BJ (cell line): Measurements from ENCODE around the gene SLC25A33. TPM values are rescaled to one million over a fixed set of nuclear protein-coding genes. Genes with fewer than 3 reads are reported as not detected.
"Not testable (repeated sequence)": the region's sequence is repeated elsewhere in the genome, so short reads cannot be mapped to it uniquely, and the experiment has no call there.

Source experiments
- CTCF ChIA-PET: fragments of 350-600 bp; formaldehyde crosslinking; extraction: SDS; loops from one replicate; lab custom pipeline; 2021; ENCODE audit warnings: antibody characterized with exemption, inconsistent platforms; lab: Yijun Ruan, JAX
- POLR2A ChIA-PET: fragments of 300-600 bp; sonication (Branson Sonifier 250); formaldehyde crosslinking; extraction: SDS; loops from one replicate; lab custom pipeline; 2021; ENCODE audit warnings: antibody characterized with exemption; lab: Charles Lee
- DNase-seq: peaks from one replicate; pipeline ENCODE4 v3.0.0-alpha.2; 2011; ENCODE audit warnings: low read depth
- H3K27me3 ChIP-seq: 2 replicates; pipeline ENCODE4 v1.6.0; 2011; ENCODE audit warnings: low read length; ENCODE audit not compliant: control insufficient read depth, insufficient read depth
- H3K36me3 ChIP-seq: 2 replicates; pipeline ENCODE4 v1.5.1; 2011; ENCODE audit warnings: low read length; ENCODE audit not compliant: control insufficient read depth, insufficient read depth
- H3K4me3 ChIP-seq: 2 replicates; pipeline ENCODE4 v1.5.1; 2011; ENCODE audit warnings: low read depth, mild to moderate bottlenecking, control low read depth, low read length
- polyA plus RNA-seq: library from polyadenylated mRNA; depleted of rRNA; stranded (reverse); fragments of >200 nt; gene quantifications from 2 replicates; pipeline ENCODE4 v1.2.3, GENCODE V29; 2011
- TF ChIP-seq, protein P1 (sequence below): IDR thresholded peaks from 2 replicates; pipeline ENCODE4 v1.5.1; 2011; ENCODE audit warnings: low read depth, mild to moderate bottlenecking, control low read depth, inconsistent platforms, low read length, moderate library complexity; ENCODE audit not compliant: insufficient read depth

SLC25A33 gene
- polyA plus RNA-seq, 1 experiment: 2.7 TPM

- DNase-seq: no peak
- CTCF ChIA-PET: interaction anchor here (1.2 kb wide), 1 partner anchor 31 kb away, joined by 3 read pairs; no protein-coding TSS in a partner anchor
- Histone ChIP-seq H3K4me3 (no peak overlapping the region), H3K36me3 (no peaks in the 10 kb centered on the region), H3K27me3 (peaks cover 3% of the 10 kb centered on the region; the same call in 1 of the 2 replicates)
- POLR2A ChIA-PET: no interaction called here
- TF ChIP-seq, protein P1, sequence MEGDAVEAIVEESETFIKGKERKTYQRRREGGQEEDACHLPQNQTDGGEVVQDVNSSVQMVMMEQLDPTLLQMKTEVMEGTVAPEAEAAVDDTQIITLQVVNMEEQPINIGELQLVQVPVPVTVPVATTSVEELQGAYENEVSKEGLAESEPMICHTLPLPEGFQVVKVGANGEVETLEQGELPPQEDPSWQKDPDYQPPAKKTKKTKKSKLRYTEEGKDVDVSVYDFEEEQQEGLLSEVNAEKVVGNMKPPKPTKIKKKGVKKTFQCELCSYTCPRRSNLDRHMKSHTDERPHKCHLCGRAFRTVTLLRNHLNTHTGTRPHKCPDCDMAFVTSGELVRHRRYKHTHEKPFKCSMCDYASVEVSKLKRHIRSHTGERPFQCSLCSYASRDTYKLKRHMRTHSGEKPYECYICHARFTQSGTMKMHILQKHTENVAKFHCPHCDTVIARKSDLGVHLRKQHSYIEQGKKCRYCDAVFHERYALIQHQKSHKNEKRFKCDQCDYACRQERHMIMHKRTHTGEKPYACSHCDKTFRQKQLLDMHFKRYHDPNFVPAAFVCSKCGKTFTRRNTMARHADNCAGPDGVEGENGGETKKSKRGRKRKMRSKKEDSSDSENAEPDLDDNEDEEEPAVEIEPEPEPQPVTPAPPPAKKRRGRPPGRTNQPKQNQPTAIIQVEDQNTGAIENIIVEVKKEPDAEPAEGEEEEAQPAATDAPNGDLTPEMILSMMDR: no peak
These were observed 81.8 kb downstream of the SLC25A33 start for GRCh38 chr1:9621032-9621431.

GRCh38 chr1:9624081-9624480 is 84.8 kb downstream of the SLC25A33 start:
- CTCF ChIA-PET: interaction anchor here (0.6 to 4.4 kb wide), 2 partner anchors 8 to 71 kb away, joined by 3 to 27 read pairs; no protein-coding TSS in a partner anchor
- TF ChIP-seq, protein P1: no peak
- Histone ChIP-seq H3K36me3 (no peaks in the 10 kb centered on the region), H3K27me3 (no peaks in the 10 kb centered on the region), H3K4me3 (no peak overlapping the region)
- POLR2A ChIA-PET: interaction anchor here (0.6 kb wide), 1 partner anchor 56 kb away, joined by 3 read pairs; no protein-coding TSS in a partner anchor
- DNase-seq: no peak

GRCh38 chr1:9625030-9625429 is 85.8 kb downstream of the SLC25A33 start:
- CTCF ChIA-PET: interaction anchor here (0.7 to 4.6 kb wide), 3 partner anchors 9 to 244 kb away, joined by 3 to 50 read pairs (median 27); no protein-coding TSS in a partner anchor
- H3K36me3 ChIP-seq, POLR2A ChIA-PET, H3K27me3 ChIP-seq, DNase-seq, H3K4me3 ChIP-seq: not testable (repeated sequence)

GRCh38 chr1:9626201-9626608 is 86.9 kb downstream of the SLC25A33 start:
- H3K4me3 ChIP-seq: no peak overlapping the region
- DNase-seq: no peak
- H3K36me3 ChIP-seq: no peaks in the 10 kb centered on the region
- TF ChIP-seq, protein P1: no peak
- POLR2A ChIA-PET: no interaction called here
- CTCF ChIA-PET: interaction anchor here (0.5 to 5.1 kb wide), 43 partner anchors 10 to 317 kb away, joined by 3 to 50 read pairs (median 6); partner anchors contain the start of genes LZIC, NMNAT1 and PIK3CD
- no peaks in the 10 kb centered on the region for H3K27me3 ChIP-seq

DNA sequence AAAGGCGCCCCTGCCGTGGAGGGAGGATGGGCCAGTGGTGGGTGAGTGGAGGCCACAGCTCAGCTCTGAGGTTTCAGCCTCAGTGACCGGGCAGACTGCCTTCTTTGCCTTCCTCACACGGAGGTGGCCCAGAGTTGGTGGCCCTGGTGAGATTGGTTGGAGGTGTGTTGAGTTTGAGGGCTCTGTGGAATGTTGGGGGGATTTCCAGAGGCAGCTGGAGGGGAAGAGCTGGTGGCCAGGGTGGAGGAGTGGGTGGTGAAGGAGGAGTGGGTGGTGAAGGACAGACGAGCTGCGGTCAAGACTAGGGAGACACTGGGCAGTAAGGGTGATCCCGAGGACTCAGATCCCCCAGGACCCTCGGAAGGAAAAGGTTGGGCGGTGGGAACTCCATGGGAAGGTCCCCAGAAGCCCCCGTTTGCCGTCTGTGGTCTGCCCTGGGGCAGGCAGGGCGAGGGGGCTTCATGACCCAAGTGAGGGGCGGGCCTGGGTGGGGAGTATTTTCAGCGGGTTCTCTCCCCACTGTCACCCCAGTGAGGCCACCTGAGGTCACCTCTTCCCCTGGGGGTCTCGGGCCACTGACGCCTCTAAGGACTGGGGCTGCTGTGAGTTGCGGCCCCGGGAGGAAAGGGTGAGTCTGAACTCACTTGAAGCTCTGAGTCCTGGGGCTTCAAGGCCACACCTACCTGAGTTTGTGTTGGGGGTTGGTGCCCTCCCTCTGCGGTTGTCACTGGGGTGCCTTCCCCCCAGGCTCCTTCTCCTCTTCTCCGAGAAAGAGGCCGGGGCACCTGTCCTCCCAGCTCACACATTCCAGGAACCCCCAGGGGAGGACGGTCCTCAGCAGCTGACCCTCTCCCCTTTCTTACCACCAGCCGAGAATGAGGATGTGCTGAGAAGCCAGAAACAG is 89.5 kb downstream of the SLC25A33 start:
- TF ChIP-seq, protein P1: no peak
- no peak for DNase-seq
- ChIA-PET POLR2A (no interaction called here), CTCF (interaction anchor here (0.6 to 5.1 kb wide), 16 partner anchors 8 to 801 kb away, joined by 3 to 50 read pairs (median 13); partner anchors contain the start of gene PIK3CD)
- Histone ChIP-seq H3K4me3 (no peak overlapping the region), H3K27me3 (no peaks in the 10 kb centered on the region), H3K36me3 (no peaks in the 10 kb centered on the region)
